ENCODE data around the gene IRF7.

IRF7 gene

DNA sequence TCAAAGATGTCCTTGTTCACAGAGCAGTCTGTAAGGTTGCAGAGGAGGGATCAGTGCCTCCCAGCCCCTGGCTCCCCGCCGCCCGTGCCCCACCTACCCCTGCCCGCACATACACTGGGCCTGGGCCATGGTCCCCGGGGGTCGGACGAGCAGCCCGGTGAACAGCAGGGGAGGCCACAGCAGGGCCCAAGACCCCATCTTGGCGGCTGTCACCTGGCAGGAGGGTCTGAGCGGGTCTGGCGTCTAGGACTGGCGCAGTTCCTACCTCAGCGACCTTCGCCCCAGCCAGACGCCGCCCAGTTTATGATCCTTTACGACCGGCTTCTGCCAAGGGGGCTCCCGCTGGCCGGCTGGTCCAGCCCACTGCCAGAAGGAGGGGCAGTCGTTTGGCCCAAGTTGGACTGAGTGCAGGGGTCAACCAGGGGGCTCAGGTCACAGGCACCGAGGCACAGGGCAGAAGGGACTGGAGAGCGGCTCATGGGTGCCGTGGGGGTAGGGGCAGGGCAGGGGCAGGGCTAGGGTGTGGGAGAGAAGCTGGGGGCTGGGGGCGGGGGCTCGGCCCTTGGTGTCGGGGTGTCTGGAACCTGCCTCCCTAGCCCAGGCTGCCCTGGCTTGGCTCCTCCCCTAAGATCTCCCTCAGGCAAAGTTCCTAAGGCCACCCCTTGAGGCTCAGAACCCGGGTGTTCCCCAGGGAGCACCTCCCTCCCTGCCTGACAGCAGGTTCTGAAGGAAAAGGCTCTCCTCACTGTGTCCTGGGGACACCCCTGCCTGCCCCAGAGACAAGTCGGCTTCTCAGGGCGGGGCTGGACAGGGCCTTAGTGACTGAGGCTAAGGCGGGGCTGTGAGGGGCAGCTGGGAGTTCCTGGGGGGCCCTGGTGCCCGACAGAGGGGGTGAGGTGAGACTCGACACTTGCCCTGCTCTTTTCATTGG, 9.2 kb upstream of the IRF7 start, which contains the start of gene CDHR5:
Gene CDHR5 (minus strand): TSS at position 251 of the 931 bp plus-strand sequence. CDS start 53 bp downstream, at position 198.
- no peak for DNase-seq (ENCODE audit: insufficient read length, low spot score)
- no peak for FAIRE-seq
- TF ChIP-seq, protein P1, sequence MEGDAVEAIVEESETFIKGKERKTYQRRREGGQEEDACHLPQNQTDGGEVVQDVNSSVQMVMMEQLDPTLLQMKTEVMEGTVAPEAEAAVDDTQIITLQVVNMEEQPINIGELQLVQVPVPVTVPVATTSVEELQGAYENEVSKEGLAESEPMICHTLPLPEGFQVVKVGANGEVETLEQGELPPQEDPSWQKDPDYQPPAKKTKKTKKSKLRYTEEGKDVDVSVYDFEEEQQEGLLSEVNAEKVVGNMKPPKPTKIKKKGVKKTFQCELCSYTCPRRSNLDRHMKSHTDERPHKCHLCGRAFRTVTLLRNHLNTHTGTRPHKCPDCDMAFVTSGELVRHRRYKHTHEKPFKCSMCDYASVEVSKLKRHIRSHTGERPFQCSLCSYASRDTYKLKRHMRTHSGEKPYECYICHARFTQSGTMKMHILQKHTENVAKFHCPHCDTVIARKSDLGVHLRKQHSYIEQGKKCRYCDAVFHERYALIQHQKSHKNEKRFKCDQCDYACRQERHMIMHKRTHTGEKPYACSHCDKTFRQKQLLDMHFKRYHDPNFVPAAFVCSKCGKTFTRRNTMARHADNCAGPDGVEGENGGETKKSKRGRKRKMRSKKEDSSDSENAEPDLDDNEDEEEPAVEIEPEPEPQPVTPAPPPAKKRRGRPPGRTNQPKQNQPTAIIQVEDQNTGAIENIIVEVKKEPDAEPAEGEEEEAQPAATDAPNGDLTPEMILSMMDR (IDR thresholded peaks at IDR 0.05; ENCODE audit: insufficient read depth, missing control alignments), result no peak

DNA sequence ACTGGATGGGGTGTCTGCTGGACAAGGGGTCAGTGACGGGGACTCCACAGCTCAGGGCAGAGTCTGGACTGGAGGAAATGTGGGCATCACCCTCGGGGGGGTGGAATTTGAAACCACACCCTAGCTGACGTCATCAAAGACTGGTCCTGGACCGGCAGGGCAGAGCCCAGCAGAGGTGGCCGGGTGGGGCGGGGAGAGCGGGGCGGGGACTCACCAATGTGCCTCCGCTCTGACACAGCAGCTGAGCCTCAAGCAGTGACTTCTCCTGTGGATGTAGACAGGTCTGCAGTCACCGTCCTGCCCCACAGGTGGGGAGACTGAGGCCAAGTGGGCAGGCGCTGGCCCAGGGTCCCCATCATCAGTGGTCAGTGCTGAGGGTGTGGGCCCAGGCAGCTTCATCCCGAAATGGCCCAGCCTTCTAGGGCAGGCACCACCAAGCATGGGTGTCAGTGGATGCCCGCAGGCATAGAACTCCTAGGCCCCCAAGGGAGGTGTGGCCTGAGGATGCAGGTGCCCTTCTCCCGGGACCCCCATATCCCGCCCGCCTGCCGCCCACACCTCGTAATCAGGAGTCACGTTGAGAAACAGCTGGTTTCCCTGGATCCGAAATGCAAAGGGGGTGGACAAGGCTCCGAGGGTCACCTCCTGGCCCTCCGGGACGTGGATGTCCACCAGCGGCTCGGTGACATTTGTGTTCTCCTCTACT, 8.4 kb upstream of the IRF7 start:
- TF ChIP-seq, protein P1 (IDR thresholded peaks at IDR 0.05; ENCODE audit: insufficient read depth, missing control alignments), result no peak
- DNase-seq (ENCODE audit: insufficient read length, low spot score) (no peak), FAIRE-seq (no peak)

DNA sequence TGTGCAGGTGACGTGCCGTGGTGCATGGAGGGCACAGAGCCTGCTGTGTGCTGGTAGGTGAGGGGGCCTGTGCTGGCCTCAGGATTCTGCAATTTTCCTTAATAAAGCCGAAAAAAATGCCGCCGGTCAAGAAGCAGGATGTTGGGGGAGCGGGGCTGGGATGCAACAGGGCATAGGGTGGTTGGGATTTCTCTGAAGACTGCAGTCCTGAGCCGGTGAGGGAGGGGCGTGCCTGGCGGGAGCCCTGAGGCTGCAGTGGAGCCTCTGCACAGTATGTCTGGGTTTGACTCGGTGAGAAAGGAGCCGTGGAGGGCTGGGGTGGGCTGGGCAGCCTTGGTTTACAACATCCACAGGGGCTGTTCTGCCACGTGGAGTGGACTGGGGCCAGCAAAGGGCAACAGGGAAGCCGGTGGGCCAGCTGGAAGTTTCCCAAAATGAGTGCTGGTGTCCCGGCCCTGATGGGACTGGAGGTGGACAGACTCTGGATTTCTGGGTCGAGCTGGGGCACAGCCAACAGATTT, 7.7 kb upstream of the IRF7 start:
- TF ChIP-seq, protein P1 (IDR thresholded peaks at IDR 0.05; ENCODE audit: insufficient read depth, missing control alignments), result no peak
- FAIRE-seq (no peak), DNase-seq (ENCODE audit: insufficient read length, low spot score) (no peak)

DNA sequence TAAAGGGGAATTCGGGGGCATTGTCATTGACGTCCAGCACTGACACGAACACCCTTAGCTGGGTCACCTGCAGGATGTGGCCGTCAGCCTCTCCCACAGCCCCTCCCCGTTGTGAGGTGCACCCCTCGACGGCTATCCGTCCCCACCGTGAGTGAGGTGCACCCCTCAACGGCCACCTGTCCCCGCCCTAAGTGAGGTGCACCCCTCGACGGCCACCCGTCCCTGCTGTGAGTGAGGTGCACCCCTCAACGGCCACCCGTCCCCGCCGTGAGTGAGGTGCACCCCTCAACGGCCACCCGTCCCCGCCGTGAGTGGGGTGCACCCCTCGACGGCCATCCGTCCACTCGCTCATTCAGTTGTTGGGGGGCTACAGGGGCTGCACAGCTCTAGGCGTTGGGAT, 6.1 kb upstream of the IRF7 start:
- FAIRE-seq (no peak), DNase-seq (ENCODE audit: insufficient read length, low spot score) (no peak)
- TF ChIP-seq, protein P1 (IDR thresholded peaks at IDR 0.05; ENCODE audit: insufficient read depth, missing control alignments), result no peak

DNA sequence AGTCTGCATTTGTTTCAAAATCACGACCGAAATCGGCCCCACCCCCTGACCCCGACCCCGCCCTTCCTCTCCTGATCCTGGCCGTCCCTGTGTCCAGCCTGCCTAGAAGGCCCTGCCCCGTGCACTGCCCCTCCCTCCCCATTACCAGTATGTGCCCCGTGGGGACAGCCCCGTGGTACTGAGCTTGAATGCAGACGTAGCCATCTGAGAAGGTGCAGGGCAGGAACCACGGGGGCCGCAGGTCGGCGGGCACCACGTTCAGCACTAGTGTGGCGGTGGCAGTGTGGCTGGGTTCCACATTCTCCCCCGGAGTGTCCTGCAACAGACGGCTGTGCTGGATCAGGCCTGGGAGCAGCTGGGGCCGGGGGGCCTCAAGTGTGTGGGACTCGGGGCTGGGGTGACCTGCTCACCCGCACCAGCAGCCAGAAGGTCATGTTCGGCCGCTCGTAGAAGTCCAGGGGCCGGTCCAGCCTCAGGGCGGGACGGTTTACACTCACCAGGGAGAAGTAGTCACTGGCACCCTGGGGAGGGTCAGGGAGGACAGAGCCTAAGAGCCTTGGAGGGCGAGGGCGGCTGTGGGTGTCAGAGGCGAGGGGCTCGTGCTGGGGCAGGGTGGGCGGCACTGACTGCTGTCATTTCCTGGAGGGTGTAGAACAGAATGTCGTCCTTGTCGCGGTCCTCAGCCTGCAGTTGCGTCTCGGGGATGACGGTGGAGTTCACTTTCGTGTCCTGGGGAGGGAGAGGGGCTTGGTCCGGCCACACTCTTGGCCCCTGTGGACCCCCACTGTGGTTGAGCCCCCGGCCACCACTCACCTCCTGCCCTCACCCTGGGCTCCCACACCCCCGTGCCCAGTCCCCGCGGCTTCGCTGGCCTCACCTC, 5.4 kb upstream of the IRF7 start:
- TF ChIP-seq, protein P1 (IDR thresholded peaks at IDR 0.05; ENCODE audit: insufficient read depth, missing control alignments), result no peak
- no peak for FAIRE-seq

DNA sequence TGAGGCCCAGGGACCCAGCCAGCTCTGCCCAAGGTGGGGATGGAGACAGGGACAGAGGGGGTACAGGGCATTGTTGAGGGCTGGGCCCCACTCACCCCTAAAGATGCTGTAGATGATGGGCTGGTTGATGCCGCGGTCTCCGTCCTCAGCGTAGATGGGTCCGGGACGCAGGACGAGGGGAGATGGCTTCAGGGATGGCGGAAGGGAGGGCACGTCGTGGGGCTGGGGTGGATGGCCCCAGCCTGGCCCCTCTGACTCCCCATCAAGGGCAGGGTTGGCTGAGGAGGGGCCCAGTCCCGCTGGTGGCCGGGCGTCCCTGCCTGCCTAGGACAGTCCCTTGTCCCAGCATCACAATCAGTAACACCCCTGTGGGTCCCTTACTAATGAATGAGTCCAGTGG, 4.5 kb upstream of the IRF7 start:
- DNase-seq (ENCODE audit: insufficient read length, low spot score), result no peak
- FAIRE-seq, result no peak
- TF ChIP-seq, protein P1 (IDR thresholded peaks at IDR 0.05; ENCODE audit: insufficient read depth, missing control alignments), result no peak

More for the DNA sequence above, 5.4 kb upstream of the IRF7 start:
- no peak for DNase-seq (ENCODE audit: insufficient read length, low spot score)
